Panc1 (cell line): ENCODE data around the gene RHOT2. TPM values are rescaled to one million over a fixed set of nuclear protein-coding genes. Genes with fewer than 3 reads are reported as not detected.
"Not testable (repeated sequence)": the region's sequence is repeated elsewhere in the genome, so short reads cannot be mapped to it uniquely, and the experiment has no call there.

Experiments
- ATAC-seq: fragments of 200-7000 bp; cut with Tn5 transposase; 2 replicates; pipeline ENCODE4 v1.9.1; 2020; ENCODE audit warnings: mild to moderate bottlenecking, moderate library complexity
- BruUV-seq: library from RNA; stranded (reverse); fragments of 400-500 nt; replicated peaks from 2 replicates; lab custom pipeline; 2021; lab: Mats Ljungman, UMichigan
- CTCF ChIA-PET: fragments of 300-600 bp; sonication (Branson Sonifier 250); formaldehyde crosslinking; loops from one replicate; lab custom pipeline; 2022; ENCODE audit warnings: antibody characterized with exemption; lab: Charles Lee
- POLR2A ChIA-PET: fragments of 300-600 bp; sonication (Branson Sonifier 250); formaldehyde crosslinking; loops from one replicate; lab custom pipeline; 2022; ENCODE audit warnings: antibody characterized with exemption; lab: Charles Lee
- DNase-seq: peaks from one replicate; pipeline ENCODE4 v3.0.0-alpha.2; 2010; ENCODE audit warnings: low read depth, low spot score
- H3K27ac ChIP-seq: 2 replicates; pipeline ENCODE4 v1.5.1; 2011; ENCODE audit warnings: mild to moderate bottlenecking, low read length, inconsistent platforms
- H3K27me3 ChIP-seq: fragments of 200-500 bp; sonication (Bioruptor generic); 2 replicates; pipeline ENCODE4 v1.6.0; 2014; ENCODE audit warnings: low read length, inconsistent platforms; ENCODE audit not compliant: control insufficient read depth, insufficient read depth
- H3K36me3 ChIP-seq: fragments of 200-500 bp; sonication (Bioruptor generic); 2 replicates; pipeline ENCODE4 v1.5.1; 2014; ENCODE audit warnings: inconsistent platforms, mild to moderate bottlenecking, low read length, moderate library complexity; ENCODE audit not compliant: control insufficient read depth, insufficient read depth
- H3K4me1 ChIP-seq: 2 replicates; pipeline ENCODE4 v1.5.1; 2011; ENCODE audit warnings: inconsistent platforms, mild to moderate bottlenecking, low read length, moderate library complexity; ENCODE audit not compliant: control insufficient read depth, insufficient read depth
- H3K4me3 ChIP-seq, 2 experiments: 2 replicates each; pipeline ENCODE4 v1.5.1; 2011 to 2012; ENCODE audit warnings: low read depth in 2 of 2, low read length in 2 of 2, mild to moderate bottlenecking in 2 of 2, inconsistent platforms in 1 of 2, moderate library complexity in 1 of 2
- H3K9me3 ChIP-seq: fragments of 200-500 bp; sonication (Bioruptor generic); 2 replicates; pipeline ENCODE4 v1.5.1; 2014; ENCODE audit warnings: low read depth, mild to moderate bottlenecking, inconsistent platforms, low read length, moderate library complexity; ENCODE audit not compliant: control insufficient read depth, insufficient read depth
- CTCF ChIP-seq: fragments of 450-650 bp; IDR thresholded peaks from 2 replicates; pipeline ENCODE4 v1.5.1; 2017; ENCODE audit warnings: mild to moderate bottlenecking
- POLR2AphosphoS5 ChIP-seq: IDR thresholded peaks from 2 replicates; pipeline ENCODE4 v1.6.1; 2012; ENCODE audit warnings: mild to moderate bottlenecking, low read depth, low read length, moderate library complexity
- SIN3A ChIP-seq: IDR thresholded peaks from 2 replicates; pipeline ENCODE4 v1.6.1; 2012; ENCODE audit warnings: low read depth, mild to moderate bottlenecking, low read length, moderate library complexity, borderline replicate concordance; ENCODE audit not compliant: insufficient read depth
- TCF7L2 ChIP-seq: IDR thresholded peaks from 2 replicates; pipeline ENCODE4 v1.6.1; 2011; ENCODE audit warnings: mild to moderate bottlenecking, low read depth, low read length, inconsistent platforms
- in situ Hi-C: cut with HindIII; loops from 2 replicates; pipeline ENCODE4 v1.10.0; 2016; ENCODE audit warnings: low sequenced_read_pairs, low pct_unique_long_range_greater_than_20kb
- intact Hi-C: fragments of 100-400 bp; cut with micrococcal nuclease; formaldehyde crosslinking; loops from one replicate; pipeline ENCODE4 v1.10.0; 2022; ENCODE audit not compliant: unreplicated experiment
- total RNA-seq: library from RNA; stranded (reverse); gene quantifications from one replicate; pipeline ENCODE4 v1.2.1, GENCODE V29; 2021; ENCODE audit not compliant: unreplicated experiment
- TF ChIP-seq, protein P1 (sequence below), 2 experiments: IDR thresholded peaks; 2 replicates each; pipeline ENCODE4 v1.6.1; 2011 to 2012; ENCODE audit warnings: low read depth in 2 of 2, control low read depth in 1 of 2, low read length in 1 of 2, mild to moderate bottlenecking in 1 of 2, moderate library complexity in 1 of 2; ENCODE audit not compliant: insufficient read depth in 1 of 2

The RHOT2 gene
- total RNA-seq, 1 experiment from 2014 or later, result 195 TPM

DNA sequence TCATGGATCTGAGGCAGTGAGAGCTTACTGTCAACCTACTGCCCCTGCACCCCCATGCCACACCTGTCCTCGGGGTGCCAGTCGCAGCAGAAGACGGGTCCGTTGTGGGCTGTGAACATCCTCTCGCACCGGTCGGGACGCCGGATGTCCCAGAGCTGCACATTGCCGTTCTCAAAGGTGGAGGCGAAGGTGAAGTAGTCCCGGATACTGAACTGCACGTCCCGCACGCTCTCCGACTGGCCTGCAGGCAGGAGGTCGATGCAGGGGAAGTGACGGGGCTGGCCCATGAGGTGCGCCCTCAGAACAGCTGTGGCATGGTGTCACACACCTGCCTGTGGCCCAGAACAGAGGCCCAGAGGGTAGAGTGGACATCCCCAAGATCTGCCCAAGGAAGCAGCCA, 19.6 kb downstream of the RHOT2 start:
- CTCF ChIA-PET, result no interaction called here
- no peaks in the 10 kb centered on the region for H3K9me3 ChIP-seq
- no peak for ATAC-seq
- H3K27ac ChIP-seq, result no peak overlapping the region
- no peak for TF ChIP-seq CTCF
- TF ChIP-seq TCF7L2, result no peak
- TF ChIP-seq, protein P1, sequence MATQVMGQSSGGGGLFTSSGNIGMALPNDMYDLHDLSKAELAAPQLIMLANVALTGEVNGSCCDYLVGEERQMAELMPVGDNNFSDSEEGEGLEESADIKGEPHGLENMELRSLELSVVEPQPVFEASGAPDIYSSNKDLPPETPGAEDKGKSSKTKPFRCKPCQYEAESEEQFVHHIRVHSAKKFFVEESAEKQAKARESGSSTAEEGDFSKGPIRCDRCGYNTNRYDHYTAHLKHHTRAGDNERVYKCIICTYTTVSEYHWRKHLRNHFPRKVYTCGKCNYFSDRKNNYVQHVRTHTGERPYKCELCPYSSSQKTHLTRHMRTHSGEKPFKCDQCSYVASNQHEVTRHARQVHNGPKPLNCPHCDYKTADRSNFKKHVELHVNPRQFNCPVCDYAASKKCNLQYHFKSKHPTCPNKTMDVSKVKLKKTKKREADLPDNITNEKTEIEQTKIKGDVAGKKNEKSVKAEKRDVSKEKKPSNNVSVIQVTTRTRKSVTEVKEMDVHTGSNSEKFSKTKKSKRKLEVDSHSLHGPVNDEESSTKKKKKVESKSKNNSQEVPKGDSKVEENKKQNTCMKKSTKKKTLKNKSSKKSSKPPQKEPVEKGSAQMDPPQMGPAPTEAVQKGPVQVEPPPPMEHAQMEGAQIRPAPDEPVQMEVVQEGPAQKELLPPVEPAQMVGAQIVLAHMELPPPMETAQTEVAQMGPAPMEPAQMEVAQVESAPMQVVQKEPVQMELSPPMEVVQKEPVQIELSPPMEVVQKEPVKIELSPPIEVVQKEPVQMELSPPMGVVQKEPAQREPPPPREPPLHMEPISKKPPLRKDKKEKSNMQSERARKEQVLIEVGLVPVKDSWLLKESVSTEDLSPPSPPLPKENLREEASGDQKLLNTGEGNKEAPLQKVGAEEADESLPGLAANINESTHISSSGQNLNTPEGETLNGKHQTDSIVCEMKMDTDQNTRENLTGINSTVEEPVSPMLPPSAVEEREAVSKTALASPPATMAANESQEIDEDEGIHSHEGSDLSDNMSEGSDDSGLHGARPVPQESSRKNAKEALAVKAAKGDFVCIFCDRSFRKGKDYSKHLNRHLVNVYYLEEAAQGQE (IDR thresholded peaks at IDR 0.05; ENCODE audit: insufficient read depth in 1 of 2, low read depth in 2 of 2, low read length in 1 of 2), result no peak
- TF ChIP-seq SIN3A, result no peak
- no peak for TF ChIP-seq POLR2AphosphoS5
- in situ Hi-C loops, result no loop called here
- intact Hi-C loops, result loop anchor here (10.0 kb wide), 1 partner anchor 1087 kb away; the partner anchor contains the start of genes EME2, MRPS34 and NME3
- H3K27me3 ChIP-seq, result no peaks in the 10 kb centered on the region
- DNase-seq, result no peak
- peaks cover 10% of the 10 kb centered on the region; the same call in 1 of the 2 replicates for H3K36me3 ChIP-seq
- H3K4me3 ChIP-seq, result no peak overlapping the region
- BruUV-seq, result no TSS peak
- peaks cover 15% of the 10 kb centered on the region for H3K4me1 ChIP-seq
- POLR2A ChIA-PET, result no interaction called here

GRCh38 chr16:689175-689897, 21.4 kb downstream of the RHOT2 start:
- peak overlapping the region; percentile 91 to 96 for H3K4me3 ChIP-seq
- H3K27me3 ChIP-seq, result no peaks in the 10 kb centered on the region
- BruUV-seq, result no TSS peak
- peak overlapping the region; percentile 94 for H3K27ac ChIP-seq
- in situ Hi-C loops, result no loop called here
- H3K36me3 ChIP-seq, result peaks cover 4% of the 10 kb centered on the region; the same call in 1 of the 2 replicates
- intact Hi-C loops, result loop anchor here (10.0 kb wide), 1 partner anchor 1085 kb away; the partner anchor contains the start of genes EME2, MRPS34 and NME3
- ATAC-seq (peak; percentile 3; the same call in 1 of the 2 replicates), DNase-seq (no peak)
- no peaks in the 10 kb centered on the region for H3K9me3 ChIP-seq
- H3K4me1 ChIP-seq, result peaks cover 13% of the 10 kb centered on the region
- POLR2A ChIA-PET, result interaction anchor here (0.6 kb wide), 1 partner anchor 119 kb away, joined by 3 read pairs; no protein-coding TSS in a partner anchor
- TF ChIP-seq, protein P1 (IDR thresholded peaks at IDR 0.05; ENCODE audit: insufficient read depth in 1 of 2, low read depth in 2 of 2, low read length in 1 of 2), result no peak
- TF ChIP-seq SIN3A (no peak), TCF7L2 (no peak), CTCF (no peak), POLR2AphosphoS5 (no peak)
- CTCF ChIA-PET, result no interaction called here

GRCh38 chr16:691242-691641, 23.3 kb downstream of the RHOT2 start:
- in situ Hi-C loops, H3K27ac ChIP-seq, ATAC-seq, CTCF ChIA-PET, H3K9me3 ChIP-seq, H3K27me3 ChIP-seq, H3K36me3 ChIP-seq, DNase-seq, H3K4me3 ChIP-seq, BruUV-seq, POLR2A ChIA-PET, intact Hi-C loops: not testable (repeated sequence)
- H3K4me1 ChIP-seq, result peaks cover 13% of the 10 kb centered on the region
